ENCODE measurements around the gene ARL1.
A peak's percentile ranks its signal among the peaks of the same experiment; 100 is the strongest.
"Not testable (repeated sequence)": the region's sequence is repeated elsewhere in the genome, so short reads cannot be mapped to it uniquely, and the experiment has no call there.

ARL1 gene

DNA sequence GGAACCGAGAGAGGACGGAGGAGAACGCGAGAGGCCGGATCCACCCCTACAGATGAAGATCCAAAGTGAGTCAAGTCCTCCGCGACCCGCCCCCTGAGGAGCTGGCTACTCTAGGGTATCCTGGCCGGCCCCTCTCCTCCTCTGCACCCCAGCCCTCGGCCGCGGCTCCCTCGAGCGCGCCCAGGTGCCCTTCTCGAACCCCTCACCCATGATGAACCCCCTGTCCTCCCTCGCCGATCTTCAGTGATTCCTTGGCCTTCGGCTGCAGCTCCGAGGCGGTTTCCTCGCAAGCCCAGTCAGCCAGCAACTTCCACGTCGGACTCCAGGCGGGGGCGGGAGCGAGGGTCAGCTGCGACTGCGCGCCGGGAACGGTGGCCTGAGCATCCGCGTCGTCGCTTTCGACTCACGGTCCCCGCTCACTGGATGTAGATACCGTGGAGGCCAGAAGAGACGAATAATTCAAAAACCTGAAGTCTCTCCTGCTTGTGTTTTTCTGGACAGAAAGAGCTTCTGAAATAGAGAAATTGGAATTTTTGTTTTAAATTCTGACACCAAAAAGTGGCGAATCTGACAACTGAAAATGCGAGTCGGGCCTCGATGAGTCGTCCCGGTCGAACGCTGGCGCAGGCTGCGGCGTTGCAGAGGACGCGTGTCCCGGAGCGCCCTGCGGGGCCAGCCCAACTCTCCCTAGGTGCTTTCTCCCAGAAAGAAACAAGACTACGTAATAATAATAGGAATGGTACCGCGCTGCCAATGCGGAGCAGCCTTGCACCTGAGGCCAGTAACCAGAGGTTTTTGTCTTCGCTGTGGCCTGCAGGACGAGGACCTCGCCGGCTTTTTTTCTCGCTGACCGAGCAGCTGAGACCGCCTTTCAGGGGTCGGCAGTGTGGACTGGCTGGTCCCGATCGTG lies at the start of gene ARL1:
Gene ARL1 (minus strand): TSS at position 337 of the 910 bp plus-strand sequence. CDS start 127 bp downstream, at position 210.
- peak; percentile 71 for DNase-seq (ENCODE audit: low spot score)

DNA sequence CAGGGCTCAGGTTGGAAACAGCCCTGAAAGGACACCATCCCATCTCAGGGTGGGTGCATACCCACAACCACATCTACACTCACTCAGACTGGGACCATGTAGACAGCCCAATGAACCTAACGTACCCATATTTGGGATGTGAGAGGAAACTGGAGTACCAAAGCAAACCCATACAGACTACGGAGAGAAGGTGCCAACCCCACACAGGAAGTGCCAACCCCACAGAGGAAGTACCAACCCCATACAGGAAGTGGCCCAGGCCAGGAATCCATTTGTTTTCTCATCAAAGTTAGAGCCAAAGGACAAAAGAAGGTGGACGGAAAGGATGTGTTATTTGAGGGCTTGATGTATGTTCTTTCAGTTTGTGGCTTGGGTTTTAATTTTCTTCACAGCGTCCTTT lies 48.1 kb upstream of the ARL1 start:
- no peak for DNase-seq (ENCODE audit: low spot score)

DNA sequence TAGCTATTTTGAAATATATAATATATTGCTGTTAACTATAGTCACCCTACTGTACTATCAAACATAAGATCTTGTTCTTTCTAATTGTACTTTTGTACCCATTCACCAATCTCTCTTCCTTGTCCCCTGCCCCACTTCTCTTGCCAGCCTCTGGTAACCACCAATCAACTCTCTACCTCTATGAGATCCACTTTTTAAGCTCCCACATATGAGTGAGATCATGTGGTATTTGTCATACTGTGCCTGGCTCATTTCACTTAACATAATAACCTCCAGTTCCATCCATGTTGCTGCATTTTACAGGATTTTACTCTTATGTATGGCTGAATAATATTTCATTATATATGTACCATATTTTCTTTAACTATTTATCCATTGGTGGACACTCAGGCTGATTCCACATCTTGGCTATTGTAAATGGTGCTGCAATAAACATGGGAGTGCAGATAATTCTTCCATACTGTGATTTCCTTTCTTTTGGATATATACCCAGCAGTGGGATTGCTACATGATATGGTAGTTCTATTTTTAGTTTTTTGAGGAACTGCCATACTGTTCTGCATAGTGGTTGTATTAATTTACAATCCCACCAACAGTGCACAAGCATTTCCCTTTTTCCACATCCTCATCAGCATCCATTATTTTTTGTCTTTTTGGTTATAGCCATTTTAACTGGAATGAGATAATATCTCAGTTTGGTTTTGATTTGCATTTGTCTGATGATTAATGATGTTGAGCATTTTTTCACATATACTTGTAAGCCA lies 34.1 kb upstream of the ARL1 start:
- no peak for DNase-seq (ENCODE audit: low spot score)

DNA sequence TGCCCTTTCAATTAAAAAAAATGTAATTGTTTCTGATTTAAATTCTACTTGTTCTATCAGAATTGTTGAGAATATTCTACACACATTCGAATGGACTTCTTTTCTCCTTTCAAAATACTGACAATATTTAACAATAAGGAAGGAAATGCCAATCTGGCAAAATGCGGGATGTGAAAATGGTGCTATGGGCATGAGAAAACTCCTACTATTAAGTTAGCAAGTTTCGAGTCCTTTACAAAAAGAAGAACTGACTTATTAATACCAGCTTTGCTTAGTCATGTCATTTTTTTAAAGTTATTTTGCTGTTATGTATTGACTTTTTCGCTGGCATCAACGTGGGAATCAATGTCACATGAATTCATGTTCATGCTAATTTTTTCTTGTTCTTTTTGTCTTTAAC lies 31.7 kb upstream of the ARL1 start:
- DNase-seq (ENCODE audit: low spot score): no peak

DNA sequence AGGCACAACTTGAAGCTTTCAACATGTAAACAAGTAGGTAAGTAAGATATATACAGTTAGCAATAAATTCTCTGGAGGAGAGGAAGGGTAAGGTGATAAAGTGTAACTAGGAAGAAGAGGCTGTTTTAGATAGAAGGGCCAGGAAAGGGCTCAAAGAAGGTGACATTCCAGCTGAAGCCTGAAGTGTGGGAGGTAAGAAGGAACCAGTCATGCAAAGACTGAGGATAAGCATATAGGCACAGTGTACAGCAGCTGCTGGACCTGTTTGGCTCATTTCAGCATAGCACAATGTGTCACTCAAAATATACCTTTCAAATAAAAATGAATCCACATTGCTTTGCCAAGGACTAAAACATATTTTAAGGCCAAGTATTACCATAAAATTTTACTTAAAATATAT lies 28.6 kb upstream of the ARL1 start:
- no peak for DNase-seq (ENCODE audit: low spot score)

DNA sequence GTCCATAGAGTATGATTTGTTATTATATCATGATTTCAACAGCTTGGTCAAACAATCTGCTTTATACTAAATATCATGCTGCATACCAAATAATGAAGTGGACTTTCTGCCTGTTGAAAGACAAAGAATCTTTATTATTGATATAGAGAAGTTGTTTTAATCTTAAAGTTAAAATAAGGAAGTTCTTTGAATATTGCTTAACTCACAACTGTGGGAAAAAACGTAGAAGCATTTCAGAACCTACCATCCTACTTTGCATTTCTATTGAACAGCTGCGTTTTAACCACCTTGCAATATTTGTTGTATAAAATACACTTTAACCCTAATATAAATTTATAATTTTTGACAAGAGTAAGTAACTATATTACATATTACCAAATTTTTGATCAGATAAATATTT lies 22.9 kb upstream of the ARL1 start:
- no peak for DNase-seq (ENCODE audit: low spot score)

DNA sequence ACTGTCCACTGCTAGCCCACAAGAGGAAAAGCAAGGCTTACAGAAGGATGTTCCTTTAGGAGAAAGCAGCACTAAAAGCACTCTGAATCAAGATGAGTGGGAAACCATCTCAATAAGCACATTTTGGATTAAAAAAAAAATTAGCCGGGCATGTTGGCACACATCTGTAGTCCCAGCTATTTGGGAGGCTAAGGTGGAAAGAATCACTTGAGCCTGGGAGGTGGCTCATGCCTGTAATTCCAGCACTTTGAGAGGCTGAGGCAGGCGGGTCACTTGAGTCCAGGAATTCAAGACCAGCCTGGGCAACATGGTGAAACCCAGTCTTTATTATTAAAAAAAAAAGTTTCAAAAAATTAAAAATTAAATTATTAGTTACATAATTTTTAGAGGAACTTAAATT lies 17.0 kb upstream of the ARL1 start:
- no peak for DNase-seq (ENCODE audit: low spot score)

DNA sequence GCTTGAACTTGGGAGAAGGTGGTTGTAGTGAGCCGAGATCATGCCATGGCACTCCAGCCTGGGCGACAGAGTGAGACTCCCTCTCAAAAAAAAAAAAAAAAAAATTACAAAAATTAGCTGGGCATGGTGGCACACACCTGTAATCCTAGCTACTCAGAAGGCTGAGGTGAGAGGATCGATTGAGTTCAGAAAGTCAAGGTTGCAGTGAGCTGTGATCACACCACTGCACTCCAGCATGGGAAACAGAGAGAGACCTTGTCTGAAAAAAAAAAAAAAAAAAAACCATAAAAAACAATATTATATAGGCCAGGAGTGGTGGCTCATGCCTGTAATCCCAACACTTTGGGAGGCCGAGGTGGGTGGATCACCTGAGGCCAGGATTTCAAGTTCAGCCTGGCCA lies 14.5 kb upstream of the ARL1 start:
- not testable (repeated sequence) for DNase-seq (ENCODE audit: low spot score)

DNA sequence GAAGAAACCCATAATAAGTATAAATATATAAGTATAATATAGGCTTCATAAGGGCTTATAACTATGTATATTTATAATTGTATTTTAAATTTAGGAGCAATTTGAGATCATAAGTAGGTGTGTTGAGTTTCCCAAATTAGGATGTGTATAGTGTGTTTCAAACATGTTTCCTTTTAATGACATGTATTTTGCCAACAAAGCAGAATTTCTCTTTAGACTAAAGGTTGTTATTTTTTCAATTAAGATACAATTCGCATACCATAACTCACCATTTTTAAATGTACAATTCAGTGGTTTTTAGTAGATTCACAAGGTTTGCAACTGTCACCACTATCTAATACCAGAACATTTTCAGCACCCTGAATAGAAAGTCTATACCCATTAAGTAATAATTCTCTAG lies 7.7 kb upstream of the ARL1 start:
- no peak for DNase-seq (ENCODE audit: low spot score)

DNA sequence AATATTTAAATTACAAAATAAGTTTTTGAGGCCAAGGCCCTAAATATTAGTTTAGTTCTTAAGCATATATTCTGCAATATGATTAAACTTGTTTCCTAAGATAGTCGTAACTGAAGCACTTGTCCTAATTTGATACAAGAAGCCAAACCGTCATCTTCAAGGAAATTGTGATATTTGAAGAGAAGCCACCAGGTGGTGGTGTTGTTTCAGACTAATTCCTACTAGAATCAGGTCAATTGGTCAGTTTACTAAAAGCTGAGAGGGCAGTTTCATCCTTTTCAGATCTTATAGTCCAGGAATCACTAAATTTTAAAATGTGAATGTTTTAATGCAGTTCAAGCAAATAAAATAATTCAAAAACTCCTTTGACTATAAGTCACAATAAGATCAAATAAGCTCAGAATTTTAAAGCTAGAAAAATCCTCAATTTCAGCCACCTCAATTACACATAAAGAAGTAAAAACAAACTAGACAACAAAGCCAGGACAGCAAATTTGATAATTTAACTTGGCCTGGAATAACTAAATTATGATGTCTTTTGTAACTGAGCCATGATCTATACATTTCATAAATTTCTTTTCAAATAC lies 7.1 kb upstream of the ARL1 start:
- DNase-seq (ENCODE audit: low spot score): peak; percentile 71

DNA sequence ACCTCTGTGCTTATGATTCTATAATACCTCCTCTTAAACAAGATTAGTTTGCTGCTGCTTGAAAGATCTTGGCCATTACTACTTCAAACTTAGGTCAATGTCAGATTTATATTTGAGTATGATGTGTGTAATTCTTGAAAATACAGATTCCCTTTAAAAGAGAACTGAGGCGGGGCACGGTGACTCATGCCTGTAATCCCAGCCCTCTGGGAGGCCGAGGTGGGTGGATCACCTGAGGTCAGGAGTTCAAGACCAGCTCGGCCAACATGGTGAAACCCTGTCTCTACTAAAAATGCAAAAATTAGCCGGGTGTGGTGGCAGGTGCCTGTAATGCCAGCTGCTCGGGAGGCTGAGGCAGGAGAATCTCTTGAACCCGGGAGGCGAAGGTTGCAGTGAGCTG lies 2.6 kb upstream of the ARL1 start:
- not testable (repeated sequence) for DNase-seq (ENCODE audit: low spot score)

DNA sequence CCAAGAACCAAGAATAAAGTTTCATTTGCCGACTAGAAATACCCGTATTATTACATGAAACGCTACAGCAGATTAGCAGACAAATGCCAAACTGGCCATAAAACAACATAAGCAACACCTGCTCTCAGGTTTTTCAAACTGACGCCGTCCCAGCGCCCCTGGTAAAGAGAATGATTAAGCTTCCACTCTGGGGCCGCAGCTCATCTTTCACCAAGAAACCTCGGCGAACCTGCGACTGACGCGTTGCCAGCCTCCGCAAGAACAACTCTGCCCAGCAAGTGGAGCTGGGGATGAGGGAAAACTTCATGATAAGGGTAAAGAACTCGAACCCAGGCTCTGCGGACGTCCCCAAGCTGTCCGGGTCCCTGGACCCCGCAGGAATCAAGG lies 530 bp downstream of the ARL1 start:
- DNase-seq (ENCODE audit: low spot score): peak; percentile 51

DNA sequence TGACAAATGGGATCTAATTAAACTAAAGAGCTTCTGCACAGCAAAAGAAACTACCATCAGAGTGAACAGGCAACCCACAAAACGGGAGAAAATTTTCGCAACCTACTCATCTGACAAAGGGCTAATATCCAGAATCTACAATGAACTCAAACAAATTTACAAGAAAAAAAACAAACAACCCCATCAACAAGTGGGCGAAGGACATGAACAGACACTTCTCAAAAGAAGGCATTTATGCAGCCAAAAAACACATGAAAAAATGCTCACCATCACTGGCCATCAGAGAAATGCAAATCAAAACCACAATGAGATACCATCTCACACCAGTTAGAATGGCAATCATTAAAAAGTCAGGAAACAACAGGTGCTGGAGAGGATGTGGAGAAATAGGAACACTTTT lies 16.4 kb downstream of the ARL1 start:
- DNase-seq (ENCODE audit: low spot score): not testable (repeated sequence)

DNA sequence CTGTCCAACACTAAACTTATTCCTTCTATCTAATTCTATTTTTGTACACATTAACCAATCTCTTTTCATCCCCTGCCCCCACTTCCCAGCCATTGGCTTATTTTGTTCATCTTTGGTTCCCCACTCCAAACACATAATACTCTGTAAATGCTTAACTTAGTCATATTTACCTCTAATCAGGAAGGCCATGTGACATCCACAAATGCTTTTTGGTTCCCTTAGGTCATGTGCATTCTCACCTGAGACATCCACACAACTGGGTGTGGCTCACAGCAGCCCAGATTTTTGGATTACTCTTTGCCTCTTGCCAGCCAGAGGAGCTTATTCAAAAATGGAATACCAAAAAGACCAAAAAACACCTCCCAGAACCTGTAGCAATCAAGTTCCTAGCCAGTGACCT lies 28.4 kb downstream of the ARL1 start:
- no peak for DNase-seq (ENCODE audit: low spot score)

DNA sequence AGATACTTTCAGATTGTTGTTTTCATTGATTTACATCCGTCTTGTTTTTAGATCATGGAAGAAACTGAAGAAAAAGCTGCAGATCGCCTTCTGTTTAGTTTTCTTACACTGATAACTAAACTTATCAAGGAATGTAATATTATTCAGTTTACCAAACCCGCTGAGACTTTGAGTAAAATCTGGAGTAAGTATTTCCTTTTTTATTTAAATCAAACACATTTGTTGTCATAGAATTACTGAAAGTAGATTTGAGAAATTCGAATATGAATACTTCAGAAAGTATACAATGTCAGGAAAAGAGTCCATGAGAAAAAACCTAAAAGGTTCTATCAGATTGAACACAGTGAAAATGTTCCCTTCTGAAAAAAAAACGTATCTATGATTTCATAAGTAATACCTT lies 32.0 kb downstream of the ARL1 start:
- DNase-seq (ENCODE audit: low spot score): no peak

DNA sequence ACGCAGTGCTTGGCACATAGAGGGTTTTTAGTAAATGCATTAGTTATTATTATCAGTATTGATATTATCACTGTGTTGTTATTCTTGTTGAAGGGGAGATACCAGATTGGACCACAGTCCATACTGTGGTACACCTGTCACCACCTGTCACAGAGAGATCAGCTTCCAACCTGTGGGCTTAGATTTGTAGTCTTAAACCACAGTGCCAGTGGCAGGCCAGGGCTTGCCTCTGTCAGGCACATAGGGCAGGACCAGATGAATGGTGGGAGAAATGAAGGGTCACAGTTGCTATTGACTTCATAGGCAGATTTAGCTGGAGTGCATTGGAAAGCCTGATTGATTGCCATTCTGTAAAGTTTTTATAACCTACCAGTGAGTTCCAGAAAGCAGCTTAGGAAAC lies 35.1 kb downstream of the ARL1 start:
- no peak for DNase-seq (ENCODE audit: low spot score)

DNA sequence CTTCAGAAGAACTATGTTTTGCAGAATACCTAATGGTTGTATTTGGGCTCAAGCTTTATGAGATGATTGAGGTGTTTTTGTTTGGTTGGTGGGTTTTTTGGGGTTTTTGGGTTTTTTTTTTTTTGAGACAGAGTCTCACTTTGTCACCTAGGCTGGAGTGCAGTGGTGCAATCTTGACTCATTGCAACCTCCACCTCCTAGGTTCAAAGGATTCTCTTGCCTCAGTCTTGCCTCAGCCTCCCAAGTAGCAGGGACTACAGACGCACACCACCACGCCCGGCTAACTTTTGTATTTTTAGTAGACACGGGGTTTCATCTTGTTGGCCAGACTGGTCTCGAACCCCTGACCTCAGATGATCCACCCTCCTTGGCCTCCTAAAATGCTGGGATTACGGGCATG lies 39.6 kb downstream of the ARL1 start:
- no peak for DNase-seq (ENCODE audit: low spot score)

DNA sequence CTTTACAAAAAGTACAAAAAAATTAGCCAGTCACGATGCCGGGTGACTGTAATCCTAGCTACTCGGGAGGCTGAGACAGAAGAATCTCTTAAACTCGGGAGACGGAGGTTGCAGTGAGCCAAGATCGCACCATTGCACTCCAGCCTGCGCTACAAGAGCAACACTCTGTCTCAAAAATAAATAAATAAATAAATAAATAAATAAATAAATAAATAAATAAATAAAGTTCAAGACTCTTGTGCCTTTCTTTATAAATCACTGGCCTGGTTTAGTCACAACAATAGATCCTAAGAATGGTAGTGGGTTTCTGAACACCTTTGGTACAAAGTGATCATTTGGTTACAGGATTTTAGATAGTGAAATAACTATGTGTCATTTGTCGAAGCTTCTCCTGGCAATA lies 46.1 kb downstream of the ARL1 start:
- DNase-seq (ENCODE audit: low spot score): no peak

DNA sequence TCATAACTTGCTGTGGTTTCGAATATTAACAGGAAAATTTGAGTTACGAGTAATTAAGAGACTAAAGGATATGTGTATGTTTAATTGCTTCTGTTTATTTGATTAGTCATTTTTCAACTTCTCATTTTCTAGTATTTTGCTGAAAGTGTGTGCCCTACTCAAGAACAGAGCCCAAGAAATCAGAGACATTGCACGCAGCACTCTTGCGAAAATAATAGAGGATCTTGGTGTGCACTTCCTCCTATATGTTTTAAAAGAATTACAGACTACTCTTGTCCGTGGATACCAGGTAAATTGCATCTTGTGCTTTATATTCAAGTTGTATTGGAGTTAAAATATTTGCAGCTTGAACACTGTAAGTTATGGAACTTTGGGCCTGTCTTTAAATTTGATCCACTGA lies 50.8 kb downstream of the ARL1 start:
- no peak for DNase-seq (ENCODE audit: low spot score)

DNA sequence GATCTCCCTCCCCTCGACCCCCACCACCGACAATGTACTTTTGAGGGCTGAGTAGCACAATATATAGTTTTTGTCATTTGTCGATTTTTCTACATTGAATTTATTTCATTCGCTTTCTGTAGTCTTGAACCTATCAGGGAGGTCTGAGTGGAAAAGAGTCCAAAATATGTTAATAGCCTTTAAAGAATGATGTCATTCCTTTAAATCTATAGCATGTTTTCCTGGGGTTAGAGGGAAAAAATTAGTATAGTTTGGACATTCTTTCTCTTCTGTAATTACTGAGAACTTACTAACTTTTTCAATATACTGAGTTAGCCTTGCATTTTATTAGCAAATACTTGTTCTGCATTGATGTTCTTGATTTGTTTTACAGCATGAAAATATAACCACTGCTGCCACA lies 55.9 kb downstream of the ARL1 start:
- DNase-seq (ENCODE audit: low spot score): no peak

DNA sequence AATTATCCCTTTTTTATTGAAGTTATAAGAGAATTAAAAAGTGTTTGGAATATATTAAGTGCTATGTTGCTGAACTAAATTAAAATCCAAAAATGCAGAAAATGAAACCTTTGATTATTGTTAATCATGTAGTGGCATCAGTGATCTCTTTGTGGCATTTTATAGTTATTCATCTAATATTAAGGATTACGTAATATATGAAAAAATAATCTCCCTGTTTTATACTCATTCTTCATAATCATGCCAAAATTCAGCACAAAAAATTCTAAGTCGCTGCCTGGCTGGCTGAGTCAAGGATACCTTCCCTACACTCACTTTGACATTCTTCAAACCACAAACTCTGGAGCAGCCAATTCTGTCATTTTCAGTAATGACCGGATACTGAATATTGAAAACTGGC lies 63.7 kb downstream of the ARL1 start:
- no peak for DNase-seq (ENCODE audit: low spot score)
